Measurements from ENCODE around the gene SCN10A. TPM values are rescaled to one million over a fixed set of nuclear protein-coding genes. Genes with fewer than 3 reads are reported as not detected.

The SCN10A gene
- total RNA-seq, 1 experiment from 2014 or later, result not detected

GRCh38 chr3:38725726-38726419 is 90.1 kb downstream of the SCN10A start:
- no peak for DNase-seq (ENCODE audit: low read depth)
- in situ Hi-C loops (cut with HindIII; ENCODE audit: low pct_unique_long_range_greater_than_20kb, low sequenced_read_pairs), result no loop called here

- no peak for DNase-seq (ENCODE audit: low read depth)
- in situ Hi-C loops (cut with HindIII; ENCODE audit: low pct_unique_long_range_greater_than_20kb, low sequenced_read_pairs), result no loop called here
Measured at GRCh38 chr3:38724392-38724736, 91.7 kb downstream of the SCN10A start.

GRCh38 chr3:38723569-38724391 is 92.2 kb downstream of the SCN10A start:
- DNase-seq (ENCODE audit: low read depth), result no peak
- in situ Hi-C loops (cut with HindIII; ENCODE audit: low pct_unique_long_range_greater_than_20kb, low sequenced_read_pairs), result no loop called here

- no peak for DNase-seq (ENCODE audit: low read depth)
- in situ Hi-C loops (cut with HindIII; ENCODE audit: low pct_unique_long_range_greater_than_20kb, low sequenced_read_pairs), result no loop called here
Measured at GRCh38 chr3:38722781-38723568, 93.0 kb downstream of the SCN10A start.

DNA sequence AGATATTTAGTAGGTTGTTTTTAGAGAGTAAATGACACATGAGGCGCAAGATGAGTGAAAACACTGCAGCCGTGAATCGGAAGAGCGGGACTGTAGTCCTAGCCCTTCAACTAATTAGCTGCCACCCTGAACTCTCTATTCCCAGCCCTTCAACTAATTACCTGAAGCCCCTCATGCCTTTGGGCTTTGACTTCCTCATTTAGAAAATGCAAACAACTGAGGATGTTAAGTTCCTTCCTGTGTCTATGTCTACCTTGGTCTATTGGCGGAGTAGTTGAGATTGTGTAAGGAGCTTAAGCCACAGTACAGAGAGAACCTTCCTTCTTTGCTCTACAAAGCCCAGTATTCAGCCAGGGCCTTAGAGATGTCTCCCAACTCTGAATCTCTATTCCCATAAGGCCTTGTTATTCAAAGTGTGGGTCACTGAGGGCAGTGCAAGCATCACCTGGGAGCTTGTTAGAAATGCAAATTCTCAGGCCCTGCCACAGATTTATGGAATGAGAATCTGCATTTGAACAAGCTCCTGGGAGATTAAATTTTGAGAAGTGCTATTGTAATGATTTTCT is 94.7 kb downstream of the SCN10A start:
- in situ Hi-C loops (cut with HindIII; ENCODE audit: low pct_unique_long_range_greater_than_20kb, low sequenced_read_pairs), result no loop called here
- no peak for DNase-seq (ENCODE audit: low read depth)

- DNase-seq (ENCODE audit: low read depth), result no peak
- in situ Hi-C loops (cut with HindIII; ENCODE audit: low pct_unique_long_range_greater_than_20kb, low sequenced_read_pairs), result no loop called here
Measured at GRCh38 chr3:38720465-38720864, 95.6 kb downstream of the SCN10A start.

DNA sequence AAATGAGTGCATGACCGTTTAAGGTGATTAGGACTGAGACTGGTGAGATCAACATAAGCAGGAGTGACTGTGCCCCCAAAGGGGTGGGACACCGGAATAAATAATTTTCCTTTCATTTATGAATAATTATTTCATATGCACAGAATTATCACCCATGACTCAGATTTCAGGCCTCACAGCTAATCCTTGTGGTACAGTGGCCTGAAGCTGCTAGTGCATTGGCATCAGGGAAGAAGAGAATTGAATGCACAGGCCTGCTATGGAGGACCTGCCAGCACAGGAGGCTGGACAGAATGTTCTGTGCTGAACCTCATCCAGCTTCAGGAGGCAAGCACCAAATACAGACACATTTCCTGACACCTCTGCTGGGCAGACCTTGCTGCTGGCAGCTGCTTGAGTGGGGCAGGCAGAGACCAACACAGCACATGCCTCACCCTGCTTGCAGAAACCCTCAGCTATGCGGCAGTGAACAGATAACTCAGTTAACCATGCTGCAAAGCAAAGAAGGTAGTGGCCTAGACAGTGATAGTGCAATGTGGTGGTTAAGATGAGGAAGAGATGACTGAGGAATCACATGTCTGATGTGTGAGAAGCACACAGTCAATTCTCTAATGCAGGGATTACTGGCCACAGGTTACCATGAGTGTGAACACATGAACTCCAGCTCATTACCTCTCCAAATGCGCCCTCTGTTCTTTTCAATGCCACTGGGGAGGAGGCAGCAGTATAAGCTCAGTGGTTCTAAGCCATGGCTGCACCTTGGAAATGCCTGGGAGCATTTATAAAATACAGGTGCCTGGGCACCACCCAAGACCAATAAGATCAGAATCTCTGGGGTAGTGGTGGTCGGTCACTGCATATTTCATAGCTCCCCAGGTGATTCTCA is 98.4 kb downstream of the SCN10A start:
- DNase-seq (ENCODE audit: low read depth), result no peak
- in situ Hi-C loops (cut with HindIII; ENCODE audit: low pct_unique_long_range_greater_than_20kb, low sequenced_read_pairs), result no loop called here

DNA sequence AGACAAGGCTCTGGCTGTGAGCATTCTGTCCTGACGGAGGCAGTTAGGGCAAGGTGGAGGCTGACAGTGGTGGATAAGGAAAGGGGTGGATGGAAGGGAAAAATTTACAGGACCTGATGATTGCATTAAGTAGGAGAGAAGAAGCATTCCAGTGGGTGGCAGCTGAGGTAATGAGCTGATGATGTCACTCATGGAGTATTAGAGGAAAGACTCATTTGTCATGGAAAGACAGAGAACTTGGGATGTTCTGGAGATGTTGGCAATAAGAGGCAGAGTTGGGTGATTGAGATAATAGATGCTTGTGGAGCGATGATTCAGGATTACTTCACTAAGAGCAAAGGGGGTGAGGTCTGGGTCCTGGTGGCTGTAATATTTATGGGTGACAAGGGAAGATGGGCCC is 102.9 kb downstream of the SCN10A start:
- DNase-seq (ENCODE audit: low read depth), result no peak
- in situ Hi-C loops (cut with HindIII; ENCODE audit: low pct_unique_long_range_greater_than_20kb, low sequenced_read_pairs), result no loop called here

DNA sequence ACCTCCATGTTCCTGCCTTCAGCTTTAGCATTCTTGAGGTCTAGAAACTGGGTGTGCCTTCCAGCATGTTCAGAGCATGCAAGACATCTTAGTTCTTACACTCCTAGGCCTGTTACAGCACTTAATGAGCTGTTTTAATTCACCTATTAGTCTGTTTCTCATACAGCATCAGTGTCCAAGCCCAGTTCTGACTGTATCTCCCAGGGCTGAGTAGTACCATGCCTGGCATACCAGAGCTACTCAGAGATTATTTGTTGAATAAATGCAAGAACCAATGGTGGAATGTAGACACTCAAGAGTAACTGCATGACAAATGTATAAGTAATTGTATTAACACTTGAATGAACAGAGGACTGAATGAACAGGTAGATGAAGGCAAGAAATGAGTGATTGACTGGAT is 104.7 kb downstream of the SCN10A start:
- in situ Hi-C loops (cut with HindIII; ENCODE audit: low pct_unique_long_range_greater_than_20kb, low sequenced_read_pairs), result no loop called here

DNA sequence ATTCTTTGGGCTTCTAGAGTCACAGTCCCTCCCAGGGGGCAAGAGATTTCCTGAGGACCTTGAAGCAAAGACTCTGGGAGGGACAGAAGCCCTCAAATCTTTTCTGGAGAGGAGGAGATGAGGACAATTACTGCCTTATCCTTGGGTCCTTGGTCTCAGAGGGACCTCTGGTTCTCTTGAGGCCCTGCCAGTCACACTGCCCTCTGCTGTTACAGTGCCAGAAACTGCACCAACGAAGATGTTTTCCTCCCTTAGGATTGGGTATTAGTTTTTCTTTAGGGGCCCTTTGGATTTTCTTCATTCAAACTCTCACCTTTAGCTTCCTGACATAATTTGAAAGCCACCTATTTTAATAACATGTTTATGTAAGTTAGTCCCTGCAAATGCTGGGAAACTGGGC is 108.3 kb downstream of the SCN10A start:
- DNase-seq (ENCODE audit: low read depth), result no peak
- in situ Hi-C loops (cut with HindIII; ENCODE audit: low pct_unique_long_range_greater_than_20kb, low sequenced_read_pairs), result no loop called here

More for the DNA sequence above, 104.7 kb downstream of the SCN10A start:
- no peak for DNase-seq (ENCODE audit: low read depth)

DNA sequence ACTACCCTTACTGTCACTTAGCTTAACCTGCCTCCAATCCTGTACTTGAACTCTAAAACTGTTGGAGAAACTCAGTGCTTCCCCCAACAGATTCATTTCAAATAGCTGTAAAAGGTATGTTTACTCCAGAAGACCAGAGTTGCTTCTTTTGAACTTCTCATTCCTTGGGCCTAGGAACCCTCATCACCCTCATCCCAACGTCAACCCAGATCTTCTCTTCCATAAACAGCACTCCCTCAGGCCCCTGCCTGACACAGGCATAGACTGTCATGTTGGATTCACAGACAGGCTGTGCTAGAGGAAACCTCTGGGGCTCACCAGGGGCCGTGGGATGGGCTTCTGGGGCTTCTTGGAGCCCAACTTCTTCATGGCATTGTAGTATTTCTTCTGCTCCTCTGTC is 109.1 kb downstream of the SCN10A start:
- in situ Hi-C loops (cut with HindIII; ENCODE audit: low pct_unique_long_range_greater_than_20kb, low sequenced_read_pairs), result no loop called here

GRCh38 chr3:38702231-38702630 is 113.8 kb downstream of the SCN10A start:
- no peak for DNase-seq (ENCODE audit: low read depth)
- in situ Hi-C loops (cut with HindIII; ENCODE audit: low pct_unique_long_range_greater_than_20kb, low sequenced_read_pairs), result no loop called here

More for the DNA sequence above, 109.1 kb downstream of the SCN10A start:
- DNase-seq (ENCODE audit: low read depth), result no peak

GRCh38 chr3:38698760-38699159 is 117.3 kb downstream of the SCN10A start:
- no peak for DNase-seq (ENCODE audit: low read depth)
- in situ Hi-C loops (cut with HindIII; ENCODE audit: low pct_unique_long_range_greater_than_20kb, low sequenced_read_pairs), result no loop called here

GRCh38 chr3:38698061-38698460 is 118.0 kb downstream of the SCN10A start:
- in situ Hi-C loops (cut with HindIII; ENCODE audit: low pct_unique_long_range_greater_than_20kb, low sequenced_read_pairs), result no loop called here
- no peak for DNase-seq (ENCODE audit: low read depth)

DNA sequence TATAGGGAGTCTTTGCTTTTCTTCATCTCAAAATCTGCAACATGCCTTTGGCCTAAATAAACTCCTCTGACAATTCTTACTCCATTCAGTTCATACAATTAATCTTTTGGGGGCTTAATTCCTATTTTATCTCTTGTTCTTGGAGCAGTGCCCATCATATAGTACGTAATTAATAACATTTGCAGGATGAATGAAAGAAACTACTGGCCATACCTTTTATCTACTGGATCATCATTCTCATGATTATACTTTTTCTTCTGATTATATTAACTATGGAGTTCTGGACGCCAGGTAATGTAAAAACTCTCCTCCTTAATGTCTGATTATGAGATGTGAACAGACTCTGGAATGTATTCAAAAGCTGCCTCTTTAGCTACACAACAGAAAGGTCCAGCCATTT is 120.0 kb downstream of the SCN10A start:
- in situ Hi-C loops (cut with HindIII; ENCODE audit: low pct_unique_long_range_greater_than_20kb, low sequenced_read_pairs), result no loop called here
- DNase-seq (ENCODE audit: low read depth), result no peak

- DNase-seq (ENCODE audit: low read depth), result no peak
- in situ Hi-C loops (cut with HindIII; ENCODE audit: low pct_unique_long_range_greater_than_20kb, low sequenced_read_pairs), result no loop called here
Measured at GRCh38 chr3:38690185-38690584, 125.8 kb downstream of the SCN10A start.

DNA sequence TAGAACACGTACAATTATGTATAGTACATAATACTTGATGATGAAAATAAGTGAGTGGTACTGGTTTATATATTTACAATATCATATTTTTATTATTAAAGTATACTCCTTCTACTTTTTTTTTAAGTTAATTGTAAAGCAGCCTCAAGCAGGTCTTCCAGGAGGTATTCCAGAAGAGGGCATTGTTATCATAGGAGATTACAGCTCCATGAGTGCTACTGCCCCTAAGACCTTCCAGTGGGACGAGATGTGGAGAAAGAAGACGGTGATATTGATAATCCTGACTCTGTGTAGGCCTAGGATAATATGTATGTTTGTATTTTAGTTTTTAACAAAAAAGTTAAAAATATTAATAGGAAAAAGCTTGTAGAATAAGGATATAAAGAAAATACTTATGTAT is 126.2 kb downstream of the SCN10A start:
- in situ Hi-C loops (cut with HindIII; ENCODE audit: low pct_unique_long_range_greater_than_20kb, low sequenced_read_pairs), result no loop called here
- no peak for DNase-seq (ENCODE audit: low read depth)

GRCh38 chr3:38689346-38689745 is 126.7 kb downstream of the SCN10A start:
- in situ Hi-C loops (cut with HindIII; ENCODE audit: low pct_unique_long_range_greater_than_20kb, low sequenced_read_pairs), result no loop called here
- DNase-seq (ENCODE audit: low read depth), result no peak
